GM06990 (cell line): ENCODE measurements around the gene TNNT1.

Experiments used
- DNase-seq: peaks from one replicate; pipeline ENCODE4 v3.0.0-alpha.2; 2011; ENCODE audit not compliant: insufficient read length; ENCODE audit errors: extremely low read depth
- H3K27me3 ChIP-seq: replicated peaks from 2 replicates; pipeline ENCODE4 v1.6.0; 2011; ENCODE audit warnings: low read length; ENCODE audit not compliant: control insufficient read depth, insufficient read depth
- H3K36me3 ChIP-seq: 2 replicates; pipeline ENCODE4 v1.5.1; 2011; ENCODE audit warnings: low read length; ENCODE audit not compliant: control insufficient read depth, insufficient read depth
- H3K4me3 ChIP-seq: replicated peaks from 2 replicates; pipeline ENCODE4 v1.5.1; 2011; ENCODE audit warnings: low read depth, mild to moderate bottlenecking, control low read depth, low read length
- CTCF ChIP-seq: IDR thresholded peaks from 2 replicates; pipeline ENCODE4 v1.5.1; 2011; ENCODE audit warnings: low read length, control low read depth, mild to moderate bottlenecking, inconsistent platforms; ENCODE audit not compliant: insufficient read depth, poor library complexity, severe bottlenecking

The TNNT1 gene

GRCh38 chr19:55097864-55098715, 50.9 kb downstream of the TNNT1 start:
- H3K36me3 ChIP-seq: peaks cover 7% of the 10 kb centered on the region
- H3K4me3 ChIP-seq: no peak overlapping the region
- H3K27me3 ChIP-seq: no peaks in the 10 kb centered on the region
- TF ChIP-seq CTCF: no peak
- no peak for DNase-seq

GRCh38 chr19:55096061-55096701, 52.8 kb downstream of the TNNT1 start:
- H3K27me3 ChIP-seq: no peaks in the 10 kb centered on the region
- no peak for DNase-seq
- TF ChIP-seq CTCF: peak; percentile 8
- H3K4me3 ChIP-seq: no peak overlapping the region
- H3K36me3 ChIP-seq: peaks cover 9% of the 10 kb centered on the region

- no peak for TF ChIP-seq CTCF
- no peaks in the 10 kb centered on the region for H3K27me3 ChIP-seq
- DNase-seq: no peak
- H3K4me3 ChIP-seq: no peak overlapping the region
- peaks cover 9% of the 10 kb centered on the region for H3K36me3 ChIP-seq
These were observed 53.5 kb downstream of the TNNT1 start for GRCh38 chr19:55095260-55096060.

GRCh38 chr19:55094456-55095259, 54.3 kb downstream of the TNNT1 start:
- Histone ChIP-seq H3K36me3 (peaks cover 6% of the 10 kb centered on the region), H3K4me3 (no peak overlapping the region), H3K27me3 (no peaks in the 10 kb centered on the region)
- TF ChIP-seq CTCF: no peak
- no peak for DNase-seq
